ENCODE measurements around the gene TCL1A. TPM values are rescaled to one million over a fixed set of nuclear protein-coding genes. Genes with fewer than 3 reads are reported as not detected.

TCL1A gene
- total RNA-seq, 4 donors from 2014 or later, result not detected

DNA sequence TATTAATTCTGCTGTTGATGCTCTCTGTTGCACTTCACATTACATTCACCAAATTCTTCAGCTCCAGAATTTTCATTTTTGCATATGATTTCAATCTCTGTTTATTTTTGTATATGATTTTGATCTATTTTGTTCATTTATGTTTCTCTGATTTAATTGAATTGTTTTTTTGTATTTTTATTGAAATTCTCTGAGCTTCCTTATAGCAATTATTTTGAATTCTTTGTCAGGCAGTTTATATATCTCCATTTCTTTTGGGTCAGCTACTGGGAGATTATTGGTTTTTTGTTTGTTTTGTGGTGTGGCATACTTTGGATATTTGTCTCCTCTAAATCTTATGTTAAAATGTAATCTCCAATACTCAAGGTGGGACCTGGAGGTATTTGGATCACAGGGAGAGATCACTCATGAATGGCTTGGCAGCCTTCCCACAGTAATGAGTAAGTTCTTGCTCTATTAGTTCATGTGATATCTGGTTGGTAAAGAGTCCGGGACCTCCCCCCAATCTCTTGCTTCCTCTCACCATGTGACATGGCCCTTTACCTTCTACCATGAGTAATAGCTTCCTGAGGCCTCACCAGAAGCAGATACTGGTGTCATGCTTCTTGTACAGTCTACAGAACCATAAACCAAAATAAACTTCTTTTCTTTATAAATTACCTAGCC, 8.7 kb upstream of the TCL1A start:
- ATAC-seq, result no peak
- no peak for TF ChIP-seq POLR2A (IDR thresholded peaks at IDR 0.05)
- TF ChIP-seq, protein P1, sequence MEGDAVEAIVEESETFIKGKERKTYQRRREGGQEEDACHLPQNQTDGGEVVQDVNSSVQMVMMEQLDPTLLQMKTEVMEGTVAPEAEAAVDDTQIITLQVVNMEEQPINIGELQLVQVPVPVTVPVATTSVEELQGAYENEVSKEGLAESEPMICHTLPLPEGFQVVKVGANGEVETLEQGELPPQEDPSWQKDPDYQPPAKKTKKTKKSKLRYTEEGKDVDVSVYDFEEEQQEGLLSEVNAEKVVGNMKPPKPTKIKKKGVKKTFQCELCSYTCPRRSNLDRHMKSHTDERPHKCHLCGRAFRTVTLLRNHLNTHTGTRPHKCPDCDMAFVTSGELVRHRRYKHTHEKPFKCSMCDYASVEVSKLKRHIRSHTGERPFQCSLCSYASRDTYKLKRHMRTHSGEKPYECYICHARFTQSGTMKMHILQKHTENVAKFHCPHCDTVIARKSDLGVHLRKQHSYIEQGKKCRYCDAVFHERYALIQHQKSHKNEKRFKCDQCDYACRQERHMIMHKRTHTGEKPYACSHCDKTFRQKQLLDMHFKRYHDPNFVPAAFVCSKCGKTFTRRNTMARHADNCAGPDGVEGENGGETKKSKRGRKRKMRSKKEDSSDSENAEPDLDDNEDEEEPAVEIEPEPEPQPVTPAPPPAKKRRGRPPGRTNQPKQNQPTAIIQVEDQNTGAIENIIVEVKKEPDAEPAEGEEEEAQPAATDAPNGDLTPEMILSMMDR (IDR thresholded peaks at IDR 0.05 in 4 of 5, conservative IDR thresholded peaks at IDR 0.05 in 1 of 5), result no peak
- Histone ChIP-seq H3K4me3 (no peak overlapping the region), H3K4me1 (no peaks in the 10 kb centered on the region), H3K36me3 (no peaks in the 10 kb centered on the region), H3K27me3 (no peaks in the 10 kb centered on the region), H3K27ac (no peak overlapping the region), H3K9me3 (peaks cover 0 to 3% (median 0%) of the 10 kb centered on the region in 3 donors)
- no peak for DNase-seq
- intact Hi-C loops (cut with DNase I; ENCODE audit: low total_unique reads), result no loop called here
- in situ Hi-C loops (cut with MboI; ENCODE audit: low sequenced_read_pairs in 4 of 4), result no loop called here

DNA sequence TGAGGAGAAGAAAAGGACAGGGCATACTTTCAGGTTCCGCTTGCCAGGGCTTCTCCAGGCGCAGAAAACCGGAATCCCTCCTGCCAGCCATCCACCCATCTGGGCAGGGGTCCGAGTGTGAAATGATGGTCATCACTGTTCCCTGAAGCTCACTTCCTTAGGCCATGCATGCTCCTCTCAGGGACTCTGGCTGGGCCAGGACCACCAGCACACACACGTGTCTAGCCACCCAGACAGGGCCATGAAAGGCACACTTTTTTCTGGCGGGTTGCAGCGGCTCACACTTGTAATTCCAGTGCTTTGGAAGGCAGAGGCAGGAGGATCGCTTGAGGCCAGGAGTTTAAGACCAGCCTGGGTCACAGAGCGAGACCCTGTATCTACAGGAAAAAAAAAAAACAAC, 1.5 kb downstream of the TCL1A start:
- intact Hi-C loops (cut with DNase I; ENCODE audit: low total_unique reads), result no loop called here
- no peak for DNase-seq
- Histone ChIP-seq H3K36me3 (no peaks in the 10 kb centered on the region), H3K4me3 (no peak overlapping the region), H3K9me3 (no peaks in the 10 kb centered on the region), H3K4me1 (no peaks in the 10 kb centered on the region), H3K27ac (no peak overlapping the region), H3K27me3 (peaks cover 0 to 7% (median 0%) of the 10 kb centered on the region in 3 donors)
- TF ChIP-seq, protein P1 (IDR thresholded peaks at IDR 0.05 in 4 of 5, conservative IDR thresholded peaks at IDR 0.05 in 1 of 5), result no peak
- no peak for TF ChIP-seq POLR2A (IDR thresholded peaks at IDR 0.05)
- no peak for ATAC-seq
- in situ Hi-C loops (cut with MboI; ENCODE audit: low sequenced_read_pairs in 4 of 4), result no loop called here

DNA sequence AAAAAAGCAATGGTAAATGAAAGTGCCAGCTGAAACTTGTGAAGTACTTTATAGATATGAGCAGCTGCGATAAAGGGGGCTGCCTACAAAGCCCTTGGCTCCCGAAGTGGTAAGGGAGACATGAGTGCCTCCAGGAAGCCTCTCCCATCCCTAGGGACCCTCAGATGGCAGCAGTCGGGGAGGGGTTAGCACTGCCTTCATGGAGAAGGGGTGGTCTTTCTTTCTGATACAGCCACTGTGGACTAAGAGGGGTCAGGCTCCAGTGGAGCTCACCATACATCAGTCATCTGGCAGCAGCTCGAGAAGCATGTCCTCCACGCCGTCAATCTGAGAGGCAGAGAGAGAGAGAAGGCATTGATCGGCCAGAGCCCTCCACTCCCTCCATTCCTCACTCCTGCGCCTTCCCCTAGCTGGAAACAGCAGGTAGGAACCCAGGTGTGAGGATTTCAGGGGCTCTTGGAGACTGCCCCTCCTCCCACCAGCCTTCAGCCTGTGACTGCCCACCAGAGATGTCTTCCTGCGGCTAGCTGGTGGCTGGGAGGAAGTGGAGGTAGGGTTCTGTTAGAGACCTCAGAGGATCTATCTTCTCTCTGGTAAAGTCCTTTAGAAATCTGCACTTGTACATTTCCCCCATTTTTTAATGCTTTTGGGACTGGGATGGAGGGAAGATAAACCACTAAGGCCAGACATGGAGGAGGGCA, 2.3 kb downstream of the TCL1A start:
- Histone ChIP-seq H3K27ac (no peak overlapping the region), H3K27me3 (peaks cover 0 to 7% (median 0%) of the 10 kb centered on the region in 3 donors), H3K9me3 (no peaks in the 10 kb centered on the region), H3K36me3 (no peaks in the 10 kb centered on the region), H3K4me1 (no peaks in the 10 kb centered on the region), H3K4me3 (no peak overlapping the region)
- no peak for DNase-seq
- in situ Hi-C loops (cut with MboI; ENCODE audit: low sequenced_read_pairs in 4 of 4) (no loop called here), intact Hi-C loops (cut with DNase I; ENCODE audit: low total_unique reads) (no loop called here)
- no peak for ATAC-seq
- TF ChIP-seq, protein P1 (IDR thresholded peaks at IDR 0.05 in 4 of 5, conservative IDR thresholded peaks at IDR 0.05 in 1 of 5), result no peak
- no peak for TF ChIP-seq POLR2A (IDR thresholded peaks at IDR 0.05)

DNA sequence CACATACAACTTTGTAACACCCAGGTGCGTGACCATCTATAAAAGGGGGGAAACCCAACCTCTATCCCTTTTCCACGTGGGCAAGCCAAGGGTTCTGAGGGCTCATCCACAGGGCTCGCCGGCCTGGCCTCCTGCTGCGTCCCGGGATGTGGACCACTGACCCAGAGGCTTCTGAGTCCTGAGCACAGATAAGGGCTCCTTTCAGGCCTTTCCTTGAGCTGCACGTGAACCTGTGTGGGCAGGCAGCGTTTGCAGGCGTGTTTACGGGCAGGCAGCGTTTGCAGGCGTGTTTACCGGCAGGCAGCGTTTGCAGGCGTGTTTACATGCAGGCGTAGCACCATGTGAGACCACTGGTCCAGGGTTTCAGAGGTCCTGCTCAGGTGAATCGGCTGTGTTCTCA, 3.8 kb downstream of the TCL1A start:
- TF ChIP-seq, protein P1 (IDR thresholded peaks at IDR 0.05 in 4 of 5, conservative IDR thresholded peaks at IDR 0.05 in 1 of 5), result no peak
- TF ChIP-seq POLR2A (IDR thresholded peaks at IDR 0.05), result no peak
- no peak overlapping the region for H3K4me3 ChIP-seq
- no peak overlapping the region for H3K27ac ChIP-seq
- no peaks in the 10 kb centered on the region for H3K4me1 ChIP-seq
- peaks cover 0 to 7% (median 0%) of the 10 kb centered on the region in 3 donors for H3K27me3 ChIP-seq
- in situ Hi-C loops (cut with MboI; ENCODE audit: low sequenced_read_pairs in 4 of 4), result no loop called here
- H3K36me3 ChIP-seq, result no peaks in the 10 kb centered on the region
- no peaks in the 10 kb centered on the region for H3K9me3 ChIP-seq
- intact Hi-C loops (cut with DNase I; ENCODE audit: low total_unique reads), result no loop called here
- ATAC-seq, result no peak
- no peak for DNase-seq

All from gastrocnemius medialis (tissue), 4 donors.